GM21723 (cell line): ENCODE measurements around the gene ZMAT3.
"Not testable (repeated sequence)": the region's sequence is repeated elsewhere in the genome, so short reads cannot be mapped to it uniquely, and the experiment has no call there.

Source experiments
- ATAC-seq: cut with Tn5 transposase; IDR thresholded peaks from one replicate; pipeline ENCODE4 v1.9.1; 2021; ENCODE audit warnings: mild to moderate bottlenecking, moderate library complexity; ENCODE audit not compliant: unreplicated experiment

The ZMAT3 gene, protein sequence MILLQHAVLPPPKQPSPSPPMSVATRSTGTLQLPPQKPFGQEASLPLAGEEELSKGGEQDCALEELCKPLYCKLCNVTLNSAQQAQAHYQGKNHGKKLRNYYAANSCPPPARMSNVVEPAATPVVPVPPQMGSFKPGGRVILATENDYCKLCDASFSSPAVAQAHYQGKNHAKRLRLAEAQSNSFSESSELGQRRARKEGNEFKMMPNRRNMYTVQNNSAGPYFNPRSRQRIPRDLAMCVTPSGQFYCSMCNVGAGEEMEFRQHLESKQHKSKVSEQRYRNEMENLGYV

DNA sequence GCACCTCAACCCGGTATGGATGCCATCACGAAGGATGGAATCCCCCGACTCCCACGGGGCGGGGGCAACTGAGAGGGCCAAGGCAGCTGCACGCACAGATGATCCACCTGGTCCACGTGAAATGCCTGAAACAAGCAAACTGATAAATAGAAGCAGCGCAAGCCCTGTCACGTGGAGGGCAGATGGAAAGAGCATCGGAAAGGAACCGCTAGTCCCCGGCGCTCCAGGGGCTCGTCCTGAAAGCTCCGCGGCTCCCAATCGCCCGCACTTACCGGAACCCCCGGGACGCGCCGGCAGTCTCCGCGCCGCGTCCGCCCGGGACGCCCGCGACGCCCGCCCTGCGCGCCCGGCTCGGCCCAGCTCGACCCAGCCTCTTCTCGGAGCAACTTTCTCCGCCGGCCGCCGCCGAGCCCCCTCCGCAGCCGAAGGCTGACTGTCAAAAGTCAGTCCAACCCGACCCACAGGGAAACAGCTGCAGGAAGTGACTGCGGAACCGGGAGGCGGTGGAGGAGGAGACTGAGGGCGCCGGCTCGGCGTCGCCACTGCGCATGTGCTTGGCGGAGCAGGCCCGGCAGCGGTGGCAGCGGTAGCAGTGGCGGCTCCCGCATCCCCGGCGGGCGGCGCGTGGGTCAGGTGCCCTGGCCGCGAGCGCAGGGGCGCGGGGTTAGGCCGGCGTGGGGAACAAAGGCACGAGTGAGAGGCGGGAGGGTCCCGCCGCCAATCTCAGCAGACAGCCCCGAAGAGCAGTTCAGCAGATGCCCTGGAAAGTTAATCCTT is at the start of gene ZMAT3:
Gene ZMAT3, minus strand, starts transcription at position 487 of the 777 bp plus-strand sequence. CDS start 4,057 bp downstream, outside the sequence.
- peak; percentile 70 for ATAC-seq

DNA sequence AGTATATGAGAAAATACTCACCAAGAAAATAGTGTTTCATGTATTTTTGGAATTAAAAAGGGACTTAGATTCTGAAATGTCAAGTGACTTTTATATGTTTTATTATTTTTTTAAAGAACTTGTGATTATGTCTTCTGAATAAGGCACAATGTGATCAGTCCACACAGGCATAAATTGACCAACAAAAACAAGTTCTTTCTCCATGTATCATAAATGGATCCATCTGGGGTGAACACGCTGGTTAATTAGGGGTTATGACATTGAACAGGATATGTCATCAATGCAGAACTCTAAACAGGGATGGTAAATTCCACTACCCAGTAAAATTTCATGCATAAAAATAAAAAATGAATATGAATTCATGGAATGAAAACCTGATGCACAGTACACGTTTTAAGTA is 45.2 kb upstream of the ZMAT3 start:
- ATAC-seq, result no peak

DNA sequence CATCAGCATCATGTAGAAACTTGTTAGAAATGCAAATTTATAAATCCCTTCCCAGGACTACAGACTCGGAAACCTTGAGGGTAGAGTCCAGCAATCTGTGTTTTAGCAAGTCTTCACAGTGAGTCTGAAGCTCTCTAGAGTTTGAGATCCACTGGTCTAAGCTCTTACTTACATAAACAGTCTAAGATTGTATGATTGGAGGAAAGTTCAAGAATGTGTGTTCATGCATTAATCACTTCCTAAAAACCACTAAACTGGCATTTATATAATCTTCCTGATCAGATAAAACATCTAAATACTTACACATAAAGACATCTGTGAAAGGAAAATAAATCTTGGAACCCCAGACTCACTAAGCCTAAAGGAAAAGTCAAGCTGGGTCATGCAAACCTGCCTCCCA is 43.8 kb upstream of the ZMAT3 start:
- not testable (repeated sequence) for ATAC-seq

DNA sequence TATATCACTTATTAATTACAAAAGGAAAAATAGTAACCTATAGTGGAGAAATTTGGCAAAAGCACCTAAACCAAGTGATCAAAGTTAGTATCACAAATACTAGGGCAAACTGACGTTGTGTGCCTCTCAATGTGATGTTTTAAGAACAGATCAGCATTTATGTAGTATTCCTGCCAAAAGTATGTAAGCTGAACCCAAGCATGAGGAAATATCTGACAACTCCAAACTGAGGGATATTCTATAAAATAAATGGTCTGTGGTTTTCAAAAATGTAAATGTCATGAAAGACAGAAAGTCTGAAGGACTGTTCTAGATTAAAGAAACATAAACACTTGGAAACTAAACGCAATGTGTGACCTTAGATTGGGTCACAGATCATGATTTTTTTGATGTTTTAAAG is 42.3 kb upstream of the ZMAT3 start:
- ATAC-seq, result no peak

DNA sequence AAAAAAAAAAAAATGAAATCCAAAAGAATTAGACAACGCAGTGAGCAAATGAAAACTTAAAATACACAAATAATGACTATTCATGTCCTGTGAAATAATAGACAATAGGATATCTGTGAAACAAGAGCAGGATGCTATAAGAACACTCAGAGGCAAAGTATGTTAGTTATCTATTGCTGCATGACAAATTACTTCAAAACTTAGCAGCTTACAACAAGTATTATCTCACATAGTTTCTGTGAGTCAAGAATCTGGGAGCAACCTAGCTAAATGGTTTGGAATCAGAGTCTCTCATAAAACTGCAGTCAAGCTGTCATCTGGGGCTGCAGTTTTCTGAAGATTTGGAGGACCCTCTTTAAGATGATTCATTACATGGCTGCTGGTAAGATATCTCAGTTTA is 36.5 kb upstream of the ZMAT3 start:
- no peak for ATAC-seq

DNA sequence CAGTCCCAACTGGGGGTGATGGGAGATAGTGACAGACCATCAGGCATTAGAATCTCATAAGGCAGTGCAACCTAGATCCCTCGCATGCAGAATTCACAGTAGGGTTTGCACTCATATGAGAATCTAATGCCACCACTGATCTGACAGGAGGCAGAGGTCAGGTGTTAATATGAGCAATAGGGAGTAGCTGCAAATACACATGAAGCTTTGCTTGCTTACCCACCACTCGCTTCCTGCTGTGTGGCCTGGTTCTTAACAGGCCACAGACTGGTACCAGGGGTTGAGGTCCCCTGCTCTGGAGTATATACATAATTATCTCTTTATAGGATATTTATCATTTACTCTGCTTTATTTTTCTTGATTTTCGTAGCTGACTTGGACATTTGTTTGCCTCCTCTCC is 36.0 kb upstream of the ZMAT3 start:
- no peak for ATAC-seq

DNA sequence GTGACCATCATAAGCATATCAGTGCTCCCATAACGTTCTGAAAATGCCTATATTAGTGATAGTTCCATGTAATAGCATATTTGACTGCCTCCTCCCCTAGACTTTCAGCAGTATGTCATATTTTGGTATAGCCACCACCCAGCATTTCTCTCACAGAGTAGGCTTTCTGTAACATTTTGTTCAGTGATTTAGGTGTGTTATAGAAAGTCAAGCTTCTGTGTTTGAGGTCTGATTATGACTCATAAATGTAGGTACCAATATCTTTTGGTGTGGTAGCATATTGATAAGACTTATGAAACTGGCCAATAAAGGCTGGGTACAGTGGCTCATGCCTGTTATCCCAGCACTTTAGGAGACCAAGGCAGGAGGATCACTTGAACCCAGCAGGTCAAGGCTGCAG is 34.3 kb upstream of the ZMAT3 start:
- ATAC-seq, result no peak

DNA sequence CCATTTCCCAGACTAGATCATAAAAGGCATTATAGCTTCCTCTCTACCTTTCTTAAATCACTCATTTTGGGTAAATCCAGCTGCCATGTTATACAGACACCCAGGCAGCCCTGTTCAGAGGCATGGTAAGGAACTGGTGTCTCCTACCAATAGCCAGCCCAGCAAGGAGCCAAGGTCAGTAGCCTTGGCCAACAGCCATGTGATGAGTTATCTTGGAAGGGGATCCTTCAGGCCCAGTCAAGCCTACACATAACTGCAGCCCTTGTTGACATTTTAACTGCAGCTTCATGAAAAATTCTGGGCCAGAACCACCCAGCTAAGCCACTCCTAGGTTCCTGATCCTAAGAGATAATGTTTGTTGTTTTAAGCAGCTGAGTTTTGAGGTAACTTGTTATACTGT is 29.0 kb upstream of the ZMAT3 start:
- no peak for ATAC-seq

DNA sequence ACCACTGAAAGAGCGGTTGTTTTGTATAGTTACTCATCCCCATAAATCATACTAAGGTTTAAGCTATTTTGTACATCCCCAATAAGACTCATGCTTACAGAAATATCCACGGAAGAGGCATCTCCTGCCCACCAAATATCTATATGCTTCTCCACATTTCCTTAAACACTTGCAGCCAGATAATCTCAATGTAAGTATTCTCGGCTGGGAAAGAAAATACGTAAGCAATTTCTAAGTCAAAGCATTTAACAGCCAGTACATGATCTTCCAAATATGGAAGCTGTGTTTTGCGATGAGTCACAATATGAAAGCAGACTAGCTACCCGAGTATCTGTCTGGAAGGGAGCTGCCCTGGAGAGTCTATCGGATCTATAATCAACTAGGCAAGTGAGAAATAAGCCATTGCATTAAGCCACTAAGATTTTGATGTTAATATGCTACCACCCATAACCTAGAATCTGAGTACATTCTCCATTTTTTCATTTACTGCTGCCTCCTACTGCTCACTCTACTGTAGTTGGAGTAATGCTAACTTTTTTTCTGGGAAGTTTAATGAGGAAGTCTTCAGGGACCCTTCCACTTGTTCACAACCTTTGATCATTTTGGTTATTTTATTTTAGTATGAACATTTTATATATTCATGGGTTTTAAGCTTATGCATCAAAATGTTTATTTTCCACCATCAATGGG is 26.9 kb upstream of the ZMAT3 start:
- ATAC-seq, result no peak

DNA sequence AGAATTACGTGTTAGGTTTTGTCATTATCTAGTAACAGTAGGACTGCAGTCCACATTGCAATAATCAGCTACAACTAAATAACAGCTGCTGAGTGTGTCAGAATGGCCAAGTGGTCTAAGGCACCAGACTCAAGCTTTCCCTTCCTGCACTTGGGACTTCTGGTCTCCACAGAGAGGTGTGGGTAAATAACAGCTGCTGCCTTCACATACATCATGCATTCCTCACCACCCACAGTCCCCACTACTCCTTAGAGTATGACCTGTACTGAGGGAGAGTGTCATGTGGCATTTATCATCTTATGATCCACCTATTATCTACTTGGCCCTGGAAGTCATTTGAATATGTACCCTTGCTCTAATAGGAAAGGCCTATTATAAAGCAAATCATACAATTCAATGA is 22.2 kb upstream of the ZMAT3 start:
- no peak for ATAC-seq

DNA sequence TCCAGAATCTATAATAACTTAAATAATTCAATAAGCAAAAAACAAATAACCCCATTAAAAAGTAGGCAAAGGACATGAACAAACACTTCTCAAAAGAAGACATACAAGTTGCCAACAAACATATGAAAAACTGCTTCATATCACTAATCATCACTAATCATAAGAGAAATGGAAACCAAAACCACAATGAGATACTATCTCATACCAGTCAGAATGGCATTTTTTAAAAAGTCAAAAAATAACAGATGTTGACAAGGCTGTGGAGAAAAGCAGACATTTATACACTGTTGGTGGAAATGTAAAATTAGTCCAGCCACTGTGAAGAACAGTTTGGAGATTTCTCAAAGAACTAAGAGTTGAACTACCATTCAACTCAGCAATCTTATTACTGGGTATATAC is 19.5 kb upstream of the ZMAT3 start:
- peak; percentile 56 for ATAC-seq

DNA sequence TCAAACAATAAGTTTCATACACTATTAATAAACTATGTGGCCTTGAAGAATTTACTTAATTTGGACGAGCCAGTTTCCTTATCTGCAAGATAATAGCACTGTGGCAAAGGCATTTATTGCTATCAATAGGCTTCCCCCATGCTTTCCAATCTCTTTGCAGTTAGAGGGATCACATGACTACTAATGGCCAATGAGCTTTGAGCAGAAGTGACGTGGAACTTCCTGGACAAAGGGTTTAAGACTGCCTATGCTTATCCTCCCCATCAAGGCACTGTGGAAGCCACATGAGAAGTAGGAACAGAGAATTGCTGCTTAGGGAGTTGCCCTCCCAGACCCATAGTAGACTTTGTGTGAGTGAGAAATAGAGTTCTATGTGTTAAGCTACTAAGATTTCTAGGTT is 16.7 kb upstream of the ZMAT3 start:
- no peak for ATAC-seq

DNA sequence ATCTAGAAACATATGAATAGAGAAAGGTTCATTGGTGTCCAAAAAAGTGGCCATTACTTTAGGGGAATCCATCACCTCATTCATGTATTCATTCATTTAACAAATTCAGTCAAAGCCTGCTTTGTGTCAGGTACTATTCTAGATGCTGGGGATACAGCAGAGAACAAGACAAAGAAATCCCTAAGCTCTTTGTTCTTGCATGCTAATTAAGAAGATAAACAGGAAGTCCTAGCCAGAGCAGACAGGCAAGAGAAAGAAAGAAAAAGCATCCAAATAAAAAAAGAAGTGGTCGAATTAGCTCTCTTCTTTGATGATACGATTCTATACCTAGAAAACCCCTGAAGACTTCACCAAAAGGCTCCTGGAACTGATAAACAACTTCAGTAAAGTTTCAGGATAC is 12.4 kb upstream of the ZMAT3 start:
- peak; percentile 76 for ATAC-seq

DNA sequence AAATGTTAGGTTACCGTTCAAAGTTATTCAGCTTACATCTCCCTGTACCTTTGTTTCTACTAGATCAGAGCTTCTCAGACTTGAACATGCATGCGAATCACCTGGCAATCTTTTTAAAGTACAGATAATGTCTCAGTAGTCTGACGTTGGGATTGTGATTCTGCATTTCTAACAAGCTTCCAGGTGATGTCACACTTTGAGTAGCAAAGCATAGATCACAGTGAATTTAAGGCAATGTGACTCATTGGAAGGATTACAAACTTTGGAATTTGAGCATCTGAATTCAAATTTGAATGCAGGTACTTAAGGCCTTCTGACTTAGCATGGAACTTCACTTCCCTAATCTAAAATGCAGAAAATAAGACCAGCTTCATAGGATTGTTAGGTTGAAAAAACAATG is 10.8 kb upstream of the ZMAT3 start:
- ATAC-seq, result no peak

DNA sequence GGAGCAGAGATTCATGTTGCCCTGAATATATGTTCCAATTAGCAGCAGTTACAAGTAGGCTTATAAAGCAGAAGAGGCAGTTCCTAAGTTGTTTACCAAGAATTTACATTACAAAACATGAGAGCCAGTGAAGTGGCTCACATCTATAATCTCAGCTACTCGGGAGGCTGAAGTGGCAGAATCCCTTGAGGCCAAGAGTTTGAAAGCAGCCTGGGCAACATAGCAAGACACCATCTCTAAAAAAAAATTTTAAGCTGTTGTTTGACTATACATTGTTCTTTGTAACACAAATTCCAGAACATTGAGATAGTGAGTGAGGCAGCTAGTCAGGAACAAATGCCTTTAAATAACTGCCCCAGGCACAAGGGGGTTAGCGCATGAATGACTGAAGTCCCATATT is 10.3 kb upstream of the ZMAT3 start:
- ATAC-seq, result no peak

DNA sequence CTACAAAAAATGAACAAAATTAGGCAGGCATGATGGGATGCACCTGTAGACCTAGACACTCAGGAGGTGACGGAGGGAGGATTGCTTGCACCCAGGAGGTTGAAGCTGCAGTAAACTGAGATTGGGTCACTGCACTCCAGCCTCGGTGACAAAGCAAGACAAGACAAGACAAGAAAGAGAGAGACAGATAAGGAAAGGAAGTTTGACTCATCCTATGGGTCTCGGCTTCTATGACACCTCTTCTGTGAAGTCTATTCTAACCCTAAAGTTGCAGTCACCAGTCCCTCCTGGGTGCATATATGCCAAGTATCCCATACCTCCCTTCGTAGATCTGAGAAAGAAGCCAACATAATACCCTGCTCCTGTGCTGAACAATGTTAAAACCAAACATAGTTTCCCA is 7.9 kb upstream of the ZMAT3 start:
- no peak for ATAC-seq

DNA sequence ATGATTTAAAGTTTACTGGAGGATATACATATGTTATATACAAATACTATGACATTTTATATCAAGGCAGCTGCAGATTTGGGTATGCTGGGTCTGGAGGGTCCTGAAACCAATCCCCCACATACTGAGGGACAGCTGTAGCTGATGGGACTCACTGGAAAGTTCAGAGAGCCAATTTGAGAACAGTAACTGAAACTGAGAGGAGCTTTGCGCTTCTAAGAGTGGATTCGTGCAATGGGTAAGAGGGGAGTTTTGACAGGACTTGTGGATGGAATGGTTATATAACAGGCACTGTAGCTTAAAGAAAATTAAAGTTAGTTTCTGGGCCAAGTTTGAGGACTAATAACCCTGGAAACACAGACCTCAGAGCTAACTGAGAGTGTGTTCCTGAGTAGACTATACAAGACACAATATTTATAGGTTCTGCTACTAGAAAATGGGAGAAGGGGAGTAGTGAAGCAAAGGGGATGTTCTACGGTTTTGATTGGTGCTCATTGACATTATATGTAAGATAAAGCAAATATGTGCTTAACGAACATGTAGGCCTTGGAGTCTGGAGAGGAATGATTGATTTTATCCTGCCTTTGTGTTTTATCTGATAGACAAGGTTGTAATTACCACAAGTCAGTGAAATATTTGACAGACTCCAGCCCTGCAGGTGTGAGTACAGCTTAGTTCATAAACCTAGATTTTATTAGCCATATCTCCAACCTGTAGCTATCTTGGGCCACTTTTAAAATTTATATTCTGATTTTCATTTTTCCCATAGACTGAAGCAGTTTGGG is 4.8 kb upstream of the ZMAT3 start:
- peak; percentile 45 for ATAC-seq

DNA sequence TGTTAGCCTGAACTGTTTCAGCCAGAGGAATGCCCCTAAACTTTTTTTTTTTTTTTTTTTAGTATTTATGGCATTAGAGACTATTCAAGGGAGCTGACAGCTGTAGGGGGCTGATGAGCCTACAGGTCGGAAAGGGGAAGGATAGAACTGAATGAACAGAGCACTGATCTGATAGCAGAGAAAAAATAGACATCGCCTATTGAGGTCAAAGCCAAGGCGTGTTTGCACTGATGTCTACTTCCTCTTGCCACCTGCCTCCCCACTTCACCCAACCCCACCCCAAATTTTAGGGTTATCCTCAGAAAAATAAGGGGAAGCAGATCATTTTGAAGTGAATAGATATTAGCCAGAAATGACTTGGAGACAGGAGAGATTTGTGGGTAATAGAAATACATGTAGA is 3.0 kb upstream of the ZMAT3 start:
- ATAC-seq, result no peak

DNA sequence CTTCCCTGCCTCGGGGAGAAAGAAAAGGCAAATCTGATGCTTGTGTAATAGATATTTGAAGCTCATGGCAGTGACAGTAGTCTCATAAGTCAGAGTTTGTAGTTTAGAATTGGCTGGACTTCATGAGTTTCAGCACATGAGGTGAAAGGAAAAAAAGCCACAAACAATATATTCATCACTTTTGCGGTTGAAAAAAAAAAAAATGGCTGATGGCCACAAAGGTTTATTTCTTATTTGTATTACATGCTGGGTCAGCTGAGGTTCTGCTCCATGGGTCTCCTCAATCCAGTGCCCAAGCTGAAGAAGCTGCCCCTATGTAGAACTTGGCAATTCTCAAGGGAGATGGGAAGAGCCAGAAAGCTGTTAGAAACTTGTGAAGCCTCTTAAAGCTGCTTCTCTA is 2.2 kb upstream of the ZMAT3 start:
- ATAC-seq, result no peak

DNA sequence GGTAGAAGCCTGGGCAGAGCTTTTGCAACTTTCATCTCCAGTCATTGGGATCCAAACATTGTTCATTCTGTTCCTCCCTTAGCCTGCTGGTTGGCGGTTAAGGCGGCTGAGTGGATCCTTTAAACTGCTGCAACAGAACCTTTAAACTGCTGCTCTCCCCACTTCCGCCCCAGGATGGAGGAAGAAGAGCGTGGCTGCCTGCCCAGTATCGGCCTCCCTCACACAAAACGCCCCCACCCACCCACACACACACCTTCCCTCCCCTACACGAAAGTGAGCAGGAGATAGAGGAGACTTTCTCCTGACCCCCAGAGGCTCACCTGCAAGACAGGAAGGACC is 460 bp upstream of the ZMAT3 start:
- peak; percentile 30 for ATAC-seq

DNA sequence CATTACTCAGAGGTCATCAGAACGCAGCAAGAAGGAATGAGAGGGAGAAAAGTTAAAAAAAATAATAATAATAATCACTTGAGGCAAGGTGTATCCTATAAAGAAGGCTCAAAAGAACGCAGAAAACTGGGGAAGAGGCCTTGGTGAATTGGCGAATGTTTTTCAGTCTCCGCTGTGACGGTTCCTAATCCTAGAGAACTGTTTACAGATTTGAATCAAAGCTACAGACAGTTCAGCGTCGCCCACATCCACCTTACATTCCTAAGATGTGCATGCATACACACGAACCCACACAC is 634 bp downstream of the ZMAT3 start:
- no peak for ATAC-seq
